Measurements from ENCODE around the gene PIK3C2A. TPM values are rescaled to one million over a fixed set of nuclear protein-coding genes. Genes with fewer than 3 reads are reported as not detected.

The PIK3C2A gene
- total RNA-seq, 1 donor from 2014 or later, result 34.1 TPM

DNA sequence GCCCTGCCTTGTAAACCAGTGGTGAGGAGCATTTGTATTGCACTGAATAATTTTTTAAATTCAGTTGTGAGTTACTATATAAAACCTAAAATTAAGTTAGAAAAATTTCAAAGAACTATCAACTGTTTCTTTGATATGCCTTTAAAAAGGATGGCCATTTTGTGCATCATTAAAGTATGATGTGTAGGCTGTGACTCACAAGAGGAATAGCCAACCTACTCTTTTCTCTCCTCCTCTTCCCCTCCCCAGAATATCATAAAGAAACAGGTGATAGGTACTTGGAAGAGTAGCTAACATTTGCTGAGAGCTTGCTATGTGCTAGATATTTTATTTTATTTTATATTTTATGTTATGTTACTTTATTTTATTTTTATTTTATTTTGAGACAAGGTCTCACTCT lies 10.6 kb upstream of the PIK3C2A start:
- intact Hi-C loops (cut with DNase I), result no loop called here
- DNase-seq (ENCODE audit: low spot score), result no peak

GRCh38 chr11:17217401-17217800 lies 9.6 kb upstream of the PIK3C2A start:
- intact Hi-C loops (cut with DNase I), result no loop called here
- DNase-seq (ENCODE audit: low spot score), result no peak

- intact Hi-C loops (cut with DNase I), result no loop called here
Measured at GRCh38 chr11:17214338-17214737, 6.6 kb upstream of the PIK3C2A start.

DNA sequence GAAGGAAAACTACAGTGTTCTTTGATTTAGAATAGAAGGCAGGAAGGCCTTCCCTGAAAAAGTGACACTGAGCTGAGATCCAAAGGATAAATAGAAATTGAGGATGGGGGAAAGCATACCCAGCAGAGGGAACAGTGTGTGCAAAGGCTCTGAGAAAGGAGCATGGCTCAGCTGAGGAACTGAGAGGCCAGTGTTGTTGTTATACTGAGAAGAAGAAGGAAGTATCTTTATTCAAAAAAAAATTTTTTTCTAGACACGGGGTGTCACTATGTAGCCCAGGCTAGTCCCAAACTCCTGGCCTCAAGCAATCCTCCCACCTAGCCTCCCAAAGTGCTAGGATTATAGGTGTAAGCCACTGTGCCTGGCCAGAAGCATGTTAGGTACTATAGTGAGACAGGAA lies 3.5 kb upstream of the PIK3C2A start:
- intact Hi-C loops (cut with DNase I), result no loop called here

More at GRCh38 chr11:17214338-17214737, 6.6 kb upstream of the PIK3C2A start:
- no peak for DNase-seq (ENCODE audit: low spot score)

DNA sequence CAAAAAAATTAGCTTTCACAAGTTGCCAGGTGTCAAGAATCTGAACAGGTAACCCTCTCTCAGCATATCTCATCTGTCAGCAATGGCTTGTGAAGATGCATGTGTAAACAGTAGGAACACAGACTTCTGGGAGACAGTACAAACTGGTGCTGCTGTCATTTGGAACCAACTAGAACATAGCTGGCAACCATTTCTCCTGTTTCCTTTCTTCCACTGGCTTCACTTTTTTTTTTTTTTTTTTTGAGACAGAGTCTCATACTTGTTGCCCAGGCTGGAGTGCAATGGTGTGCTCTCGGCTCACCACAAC lies 2.1 kb upstream of the PIK3C2A start:
- DNase-seq (ENCODE audit: low spot score), result no peak
- intact Hi-C loops (cut with DNase I), result loop anchor here (2.0 to 10.0 kb wide), 3 partner anchors 51 to 1365 kb away; partner anchors contain the start of gene RPS13

More for the DNA sequence above, 3.5 kb upstream of the PIK3C2A start:
- DNase-seq (ENCODE audit: low spot score), result no peak

- no peak for DNase-seq (ENCODE audit: low spot score)
- intact Hi-C loops (cut with DNase I), result loop anchor here (2.0 to 10.0 kb wide), 3 partner anchors 50 to 1364 kb away; partner anchors contain the start of gene RPS13
Measured at GRCh38 chr11:17208257-17208999, 642 bp upstream of the PIK3C2A start.

DNA sequence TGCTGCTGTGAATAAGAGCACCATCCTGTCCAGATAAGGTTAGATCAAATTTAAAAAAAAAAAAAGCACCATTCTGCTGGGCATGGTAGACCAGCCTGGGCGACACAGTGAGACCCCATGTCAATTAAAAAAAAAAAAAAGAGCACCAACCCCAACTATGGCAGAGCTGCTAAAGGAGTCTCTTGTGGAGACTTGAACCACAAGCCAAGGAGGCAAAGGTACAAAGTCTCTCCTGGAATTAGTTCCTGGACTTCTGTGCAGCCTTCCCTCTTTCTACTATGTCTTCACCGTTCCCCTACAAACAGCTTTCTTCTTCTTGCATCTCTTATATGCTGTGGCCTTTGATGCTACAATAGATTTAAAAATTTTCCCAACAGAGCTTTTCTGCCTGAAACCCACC lies 1.3 kb downstream of the PIK3C2A start:
- intact Hi-C loops (cut with DNase I), result loop anchor here (5.0 to 10.0 kb wide), 2 partner anchors 129 to 1362 kb away; partner anchors contain the start of gene RPS13
- DNase-seq (ENCODE audit: low spot score), result no peak

DNA sequence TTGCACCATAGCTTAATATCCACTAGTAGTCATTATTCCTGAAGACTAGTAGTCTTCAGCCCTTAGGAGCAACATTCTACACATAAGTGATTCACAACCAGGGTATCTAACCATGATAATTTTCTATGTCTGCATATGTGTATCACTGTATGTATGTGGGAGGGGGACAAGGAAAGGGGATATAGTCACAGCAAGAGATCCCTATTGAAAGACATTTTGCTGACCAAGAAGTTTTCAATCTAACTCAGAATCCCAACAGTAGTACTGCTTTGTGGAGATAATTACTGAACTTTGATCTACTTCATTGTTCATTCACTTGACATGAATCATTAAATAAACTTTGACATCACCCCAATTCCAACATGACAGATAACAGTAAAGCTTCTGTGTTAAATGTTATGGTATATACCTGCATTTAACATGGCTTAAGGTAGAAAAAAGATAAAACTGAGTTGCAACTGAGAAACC lies 10.3 kb downstream of the PIK3C2A start:
- no peak for DNase-seq (ENCODE audit: low spot score)
- intact Hi-C loops (cut with DNase I), result no loop called here

GRCh38 chr11:17188675-17189074 lies 19.1 kb downstream of the PIK3C2A start:
- intact Hi-C loops (cut with DNase I), result no loop called here
- DNase-seq (ENCODE audit: low spot score), result no peak

DNA sequence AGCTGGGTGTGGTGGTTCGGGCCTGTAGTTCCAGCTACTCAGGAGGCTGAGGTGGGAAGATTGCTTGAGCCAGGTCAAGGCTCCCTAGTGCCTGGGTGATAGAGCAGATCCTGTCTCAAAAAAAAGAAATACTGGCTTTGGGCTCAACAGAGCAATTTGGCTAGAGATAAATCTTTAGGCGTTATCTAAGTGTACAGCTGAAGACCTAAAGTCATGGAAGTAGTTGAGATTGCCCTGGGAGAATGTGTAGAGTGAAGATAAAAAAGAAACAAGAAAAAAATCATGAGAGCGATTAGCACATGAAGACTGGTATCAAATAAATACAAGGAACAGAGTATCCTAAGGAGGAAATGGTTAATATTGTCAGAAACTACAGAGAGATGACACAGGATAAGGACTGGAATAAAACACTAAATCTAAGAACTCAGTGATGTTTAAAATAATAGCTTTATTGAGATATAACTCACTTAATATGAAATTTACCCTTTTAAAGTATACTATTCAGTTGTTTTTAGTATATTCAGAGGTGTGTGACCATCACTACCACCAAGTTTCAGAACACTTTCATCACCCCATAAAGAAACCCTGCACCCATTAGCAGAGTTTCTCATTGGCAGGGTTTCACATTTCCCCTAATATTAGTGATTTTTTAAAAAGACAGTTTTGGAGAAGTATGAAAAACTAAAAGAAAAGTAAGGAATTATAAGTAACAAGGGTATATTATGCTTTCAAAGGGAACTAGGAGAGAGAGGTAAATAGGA lies 20.7 kb downstream of the PIK3C2A start:
- no peak for DNase-seq (ENCODE audit: low spot score)
- intact Hi-C loops (cut with DNase I), result no loop called here

DNA sequence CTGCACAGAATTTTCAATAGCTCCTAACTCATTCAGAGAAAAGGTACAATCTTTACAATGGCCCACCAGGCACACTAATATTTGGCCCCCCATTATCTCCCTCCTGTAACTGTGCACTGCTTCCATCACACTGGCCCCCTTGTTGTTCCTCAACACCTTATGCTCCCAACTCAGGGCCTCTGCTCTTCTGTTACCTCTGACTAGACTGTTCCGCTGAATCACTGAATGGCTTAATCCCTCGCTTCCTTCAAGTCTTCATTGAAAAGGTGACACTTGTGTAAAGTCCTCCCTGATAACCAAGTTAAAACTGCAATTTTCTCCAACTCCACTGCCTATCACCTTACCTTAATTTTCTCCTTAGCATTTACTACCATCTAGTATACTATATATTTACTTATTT lies 21.8 kb downstream of the PIK3C2A start:
- intact Hi-C loops (cut with DNase I), result no loop called here
- DNase-seq (ENCODE audit: low spot score), result no peak

- no peak for DNase-seq (ENCODE audit: low spot score)
- intact Hi-C loops (cut with DNase I), result no loop called here
Measured at GRCh38 chr11:17184882-17185587, 22.8 kb downstream of the PIK3C2A start.

DNA sequence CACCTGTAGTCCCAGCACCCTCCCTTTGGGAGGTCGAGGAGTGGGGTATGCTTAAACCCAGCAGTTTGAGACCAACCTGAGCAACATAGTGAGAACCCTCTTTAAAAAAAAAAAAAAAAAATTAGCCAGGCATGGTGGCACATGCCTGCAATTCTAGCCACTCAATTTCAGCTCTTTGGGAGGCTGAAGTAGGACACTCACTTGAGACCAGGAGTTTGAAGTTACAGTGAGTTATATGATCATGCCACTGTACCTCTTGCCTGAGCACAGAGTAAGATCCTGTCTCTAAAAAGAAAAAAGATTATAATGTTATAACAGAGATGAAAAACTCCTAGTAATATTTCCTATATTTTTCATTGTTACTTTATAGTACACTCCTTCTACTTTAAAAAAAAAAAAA lies 23.9 kb downstream of the PIK3C2A start:
- intact Hi-C loops (cut with DNase I), result no loop called here

DNA sequence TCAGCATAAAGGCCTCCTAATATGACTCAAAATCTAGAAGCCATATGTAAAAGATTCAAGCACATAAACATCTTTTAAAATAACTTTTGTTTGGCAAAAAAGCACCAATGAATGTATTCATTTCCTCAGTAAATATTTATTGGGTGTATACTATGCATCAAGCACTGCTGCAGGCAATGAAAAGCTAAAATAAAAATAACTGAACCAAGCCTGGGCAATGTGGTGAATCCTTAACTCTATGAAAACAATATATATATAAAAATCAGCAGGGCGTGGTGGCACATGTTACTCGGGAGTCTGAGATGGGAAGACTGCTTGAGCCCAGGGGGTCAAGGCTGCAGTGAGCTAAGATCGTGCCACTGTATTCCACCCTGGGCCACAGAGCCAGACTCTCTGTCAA lies 27.8 kb downstream of the PIK3C2A start:
- no peak for DNase-seq (ENCODE audit: low spot score)
- intact Hi-C loops (cut with DNase I), result no loop called here

More for the DNA sequence above, 23.9 kb downstream of the PIK3C2A start:
- DNase-seq (ENCODE audit: low spot score), result no peak

GRCh38 chr11:17173332-17173731 lies 34.5 kb downstream of the PIK3C2A start:
- intact Hi-C loops (cut with DNase I), result no loop called here
- no peak for DNase-seq (ENCODE audit: low spot score)

- no peak for DNase-seq (ENCODE audit: low spot score)
- intact Hi-C loops (cut with DNase I), result no loop called here
Measured at GRCh38 chr11:17171916-17172315, 35.9 kb downstream of the PIK3C2A start.

DNA sequence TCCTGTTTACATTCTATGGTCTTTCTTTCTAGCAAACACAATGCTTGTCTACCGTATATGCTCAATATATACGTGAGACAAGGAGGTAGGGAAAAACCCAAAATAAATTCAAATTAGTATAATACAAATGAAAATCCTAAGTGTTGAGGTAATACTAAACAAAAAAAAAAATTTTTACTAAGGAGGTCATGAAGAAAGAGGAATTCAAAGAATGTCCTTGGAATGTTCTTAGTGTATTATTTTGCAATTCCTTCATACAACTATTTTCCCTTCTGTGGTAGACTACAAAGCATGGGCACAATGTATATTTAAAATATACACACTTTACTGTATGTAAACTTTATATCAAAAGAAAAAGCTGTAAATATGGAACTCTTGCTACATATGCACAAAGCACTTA lies 36.4 kb downstream of the PIK3C2A start:
- intact Hi-C loops (cut with DNase I), result no loop called here
- no peak for DNase-seq (ENCODE audit: low spot score)

- intact Hi-C loops (cut with DNase I), result no loop called here
- no peak for DNase-seq (ENCODE audit: low spot score)
Measured at GRCh38 chr11:17169876-17170275, 37.9 kb downstream of the PIK3C2A start.

- intact Hi-C loops (cut with DNase I), result no loop called here
- DNase-seq (ENCODE audit: low spot score), result no peak
Measured at GRCh38 chr11:17165247-17165890, 42.4 kb downstream of the PIK3C2A start.

Measured in cardiac septum (tissue), 1 donor.